SW480 (cell line): ENCODE results near the gene KAZN.
"Not testable (repeated sequence)": the region's sequence is repeated elsewhere in the genome, so short reads cannot be mapped to it uniquely, and the experiment has no call there.

Experiments used
- DNase-seq: peaks from one replicate; pipeline ENCODE4 v3.0.0-alpha.2; 2016; ENCODE audit warnings: low spot score

The KAZN gene

GRCh38 chr1:15038232-15039016 lies 439.9 kb downstream of the KAZN start:
- peak; percentile 57 for DNase-seq

- no peak for DNase-seq
Measured at GRCh38 chr1:15039017-15039648, 440.6 kb downstream of the KAZN start.

- DNase-seq, result no peak
Measured at GRCh38 chr1:15039901-15040300, 441.4 kb downstream of the KAZN start.

- not testable (repeated sequence) for DNase-seq
Measured at GRCh38 chr1:15040685-15041084, 442.2 kb downstream of the KAZN start.

- no peak for DNase-seq
Measured at GRCh38 chr1:15042866-15043265, 444.4 kb downstream of the KAZN start.

- DNase-seq, result no peak
Measured at GRCh38 chr1:15043934-15044333, 445.4 kb downstream of the KAZN start.

- DNase-seq, result no peak
Measured at GRCh38 chr1:15045123-15045522, 446.6 kb downstream of the KAZN start.

GRCh38 chr1:15046487-15047165 lies 448.1 kb downstream of the KAZN start:
- peak; percentile 55 for DNase-seq

- DNase-seq, result no peak
Measured at GRCh38 chr1:15047237-15047636, 448.8 kb downstream of the KAZN start.

GRCh38 chr1:15048437-15048980 lies 450.0 kb downstream of the KAZN start:
- no peak for DNase-seq

- no peak for DNase-seq
Measured at GRCh38 chr1:15049067-15049466, 450.6 kb downstream of the KAZN start.

GRCh38 chr1:15051882-15052528 lies 453.5 kb downstream of the KAZN start:
- no peak for DNase-seq

- DNase-seq, result no peak
Measured at GRCh38 chr1:15053153-15053552, 454.7 kb downstream of the KAZN start.

GRCh38 chr1:15055736-15056415 lies 457.4 kb downstream of the KAZN start:
- no peak for DNase-seq

- no peak for DNase-seq
Measured at GRCh38 chr1:15056515-15057285, 458.2 kb downstream of the KAZN start.

- DNase-seq, result no peak
Measured at GRCh38 chr1:15057834-15058233, 459.3 kb downstream of the KAZN start.

- no peak for DNase-seq
Measured at GRCh38 chr1:15058261-15058660, 459.8 kb downstream of the KAZN start.

GRCh38 chr1:15060104-15060503 lies 461.6 kb downstream of the KAZN start:
- DNase-seq, result no peak

GRCh38 chr1:15062479-15063099 lies 464.1 kb downstream of the KAZN start:
- DNase-seq, result no peak

GRCh38 chr1:15063346-15063745 lies 464.9 kb downstream of the KAZN start:
- no peak for DNase-seq
